AG09319 (cell line): ENCODE results near the gene EFR3B.
"Not testable (repeated sequence)": the region's sequence is repeated elsewhere in the genome, so short reads cannot be mapped to it uniquely, and the experiment has no call there.

Experiments
- DNase-seq: peaks from one replicate; pipeline ENCODE4 v3.0.0-alpha.2; 2010; ENCODE audit warnings: low read depth; ENCODE audit errors: extremely low read depth
- TF ChIP-seq, protein P1 (sequence below): IDR thresholded peaks from 2 replicates; pipeline ENCODE4 v1.5.1; 2011; ENCODE audit warnings: low read depth, mild to moderate bottlenecking, inconsistent platforms, low read length, moderate library complexity

EFR3B gene

GRCh38 chr2:25131567-25132298 lies 89.9 kb downstream of the EFR3B start:
- DNase-seq, result no peak
- TF ChIP-seq, protein P1, sequence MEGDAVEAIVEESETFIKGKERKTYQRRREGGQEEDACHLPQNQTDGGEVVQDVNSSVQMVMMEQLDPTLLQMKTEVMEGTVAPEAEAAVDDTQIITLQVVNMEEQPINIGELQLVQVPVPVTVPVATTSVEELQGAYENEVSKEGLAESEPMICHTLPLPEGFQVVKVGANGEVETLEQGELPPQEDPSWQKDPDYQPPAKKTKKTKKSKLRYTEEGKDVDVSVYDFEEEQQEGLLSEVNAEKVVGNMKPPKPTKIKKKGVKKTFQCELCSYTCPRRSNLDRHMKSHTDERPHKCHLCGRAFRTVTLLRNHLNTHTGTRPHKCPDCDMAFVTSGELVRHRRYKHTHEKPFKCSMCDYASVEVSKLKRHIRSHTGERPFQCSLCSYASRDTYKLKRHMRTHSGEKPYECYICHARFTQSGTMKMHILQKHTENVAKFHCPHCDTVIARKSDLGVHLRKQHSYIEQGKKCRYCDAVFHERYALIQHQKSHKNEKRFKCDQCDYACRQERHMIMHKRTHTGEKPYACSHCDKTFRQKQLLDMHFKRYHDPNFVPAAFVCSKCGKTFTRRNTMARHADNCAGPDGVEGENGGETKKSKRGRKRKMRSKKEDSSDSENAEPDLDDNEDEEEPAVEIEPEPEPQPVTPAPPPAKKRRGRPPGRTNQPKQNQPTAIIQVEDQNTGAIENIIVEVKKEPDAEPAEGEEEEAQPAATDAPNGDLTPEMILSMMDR, result no peak

DNA sequence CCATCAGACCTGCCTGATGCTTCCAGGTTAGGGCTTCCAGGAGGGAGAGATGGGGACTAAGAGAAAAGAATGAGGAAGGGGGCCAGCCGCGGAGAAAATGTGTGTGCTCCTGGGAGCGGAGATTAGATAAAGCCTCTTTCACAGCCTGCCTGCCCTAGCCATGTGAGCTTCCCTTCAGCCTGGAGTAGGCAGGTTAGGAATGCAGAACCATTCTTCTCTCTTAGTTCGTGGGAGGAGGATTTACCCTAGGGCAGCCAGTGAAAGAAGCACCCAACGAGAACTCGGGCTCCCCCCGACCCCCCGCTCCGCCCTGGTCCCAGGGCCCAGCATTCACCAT lies 90.4 kb downstream of the EFR3B start:
- no peak for DNase-seq

GRCh38 chr2:25132693-25133092 lies 90.8 kb downstream of the EFR3B start:
- TF ChIP-seq, protein P1, result no peak
- DNase-seq, result no peak

More for the DNA sequence above, 90.4 kb downstream of the EFR3B start:
- TF ChIP-seq, protein P1, result no peak

DNA sequence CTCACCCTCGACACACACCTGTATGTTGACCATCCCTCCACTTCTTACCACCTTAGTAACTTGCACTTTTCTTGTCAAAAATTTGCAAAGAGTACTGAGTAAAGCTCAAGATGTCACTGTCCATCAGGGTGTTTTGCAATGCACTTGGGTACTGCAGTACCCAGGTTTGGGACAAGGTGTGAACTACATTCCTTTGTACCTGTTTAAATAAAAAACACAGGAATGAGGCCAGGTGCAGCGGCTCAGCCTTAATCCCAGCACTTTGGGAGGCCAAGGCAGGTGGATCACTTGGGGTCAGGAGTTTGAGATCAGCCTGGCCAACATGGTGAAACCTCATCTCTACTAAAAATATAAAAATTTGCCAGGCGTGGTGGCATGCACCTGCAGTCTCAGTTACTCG lies 98.7 kb downstream of the EFR3B start:
- not testable (repeated sequence) for DNase-seq

- no peak for DNase-seq
- TF ChIP-seq, protein P1, result no peak
Observed at GRCh38 chr2:25141120-25141519, 99.2 kb downstream of the EFR3B start.

DNA sequence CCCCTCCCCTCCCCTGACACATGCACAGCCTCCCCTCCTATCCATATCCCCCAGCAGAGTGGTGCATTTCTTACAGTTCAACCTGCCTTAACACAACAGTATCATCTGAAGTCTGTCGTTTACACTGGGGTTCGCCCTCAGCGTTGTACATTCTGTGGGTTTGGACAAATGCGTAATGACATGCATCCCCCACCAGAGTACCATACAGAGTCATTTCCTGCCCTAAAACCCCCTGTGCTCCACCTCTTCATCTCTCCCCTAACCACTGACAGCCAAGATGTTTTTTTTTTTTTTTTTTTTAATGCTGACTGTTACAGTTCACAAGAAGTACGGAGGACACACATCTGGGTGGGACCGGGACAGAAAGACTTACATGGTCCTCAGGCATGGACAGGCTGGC lies 103.9 kb downstream of the EFR3B start:
- TF ChIP-seq, protein P1, result no peak
- no peak for DNase-seq

DNA sequence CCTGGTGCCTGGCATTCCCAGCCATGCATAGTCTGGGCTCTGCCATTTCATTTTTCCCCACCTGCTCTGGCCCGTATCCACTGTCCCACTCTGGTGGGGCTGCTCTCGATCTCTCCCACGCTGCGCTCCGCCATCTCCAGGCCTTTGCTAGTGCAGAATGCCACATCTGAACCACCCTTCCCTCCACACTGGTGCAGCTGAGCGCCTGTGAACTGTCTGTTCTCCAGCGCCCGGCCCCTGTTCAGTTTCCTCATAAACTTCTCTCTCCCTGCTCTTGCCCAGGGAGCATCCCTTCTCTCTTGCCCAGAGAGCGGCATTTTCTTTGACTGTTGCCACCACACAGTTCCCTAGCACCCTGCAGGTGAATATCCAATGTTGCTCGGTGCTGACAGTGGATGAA lies 105.0 kb downstream of the EFR3B start:
- no peak for DNase-seq
- TF ChIP-seq, protein P1, result no peak

GRCh38 chr2:25149646-25150045 lies 107.8 kb downstream of the EFR3B start:
- no peak for DNase-seq
- TF ChIP-seq, protein P1, result no peak

GRCh38 chr2:25150993-25151392 lies 109.1 kb downstream of the EFR3B start:
- DNase-seq, result not testable (repeated sequence)
